Fibroblast of villous mesenchyme (primary cell): ENCODE measurements around the gene CBR1. TPM values are rescaled to one million over a fixed set of nuclear protein-coding genes. Genes with fewer than 3 reads are reported as not detected.
"Not testable (repeated sequence)": the region's sequence is repeated elsewhere in the genome, so short reads cannot be mapped to it uniquely, and the experiment has no call there.

ENCODE experiments used
- DNase-seq: peaks from one replicate; pipeline ENCODE4 v3.0.0-alpha.2; 2010; ENCODE audit warnings: low read depth
- H3K4me3 ChIP-seq: 2 replicates; pipeline ENCODE4 v1.5.1; 2011; ENCODE audit warnings: low read depth, mild to moderate bottlenecking, low read length
- CTCF ChIP-seq: IDR thresholded peaks from 2 replicates; pipeline ENCODE4 v1.5.1; 2012; ENCODE audit warnings: low read depth, mild to moderate bottlenecking, low read length; ENCODE audit not compliant: insufficient read depth
- total RNA-seq: library from RNA; depleted of rRNA; stranded (reverse); fragments of >200 nt; gene quantifications from 2 replicates; pipeline ENCODE4 v1.2.3, GENCODE V29; 2012

CBR1 gene
- total RNA-seq, 1 donor: 80.7 TPM

DNA sequence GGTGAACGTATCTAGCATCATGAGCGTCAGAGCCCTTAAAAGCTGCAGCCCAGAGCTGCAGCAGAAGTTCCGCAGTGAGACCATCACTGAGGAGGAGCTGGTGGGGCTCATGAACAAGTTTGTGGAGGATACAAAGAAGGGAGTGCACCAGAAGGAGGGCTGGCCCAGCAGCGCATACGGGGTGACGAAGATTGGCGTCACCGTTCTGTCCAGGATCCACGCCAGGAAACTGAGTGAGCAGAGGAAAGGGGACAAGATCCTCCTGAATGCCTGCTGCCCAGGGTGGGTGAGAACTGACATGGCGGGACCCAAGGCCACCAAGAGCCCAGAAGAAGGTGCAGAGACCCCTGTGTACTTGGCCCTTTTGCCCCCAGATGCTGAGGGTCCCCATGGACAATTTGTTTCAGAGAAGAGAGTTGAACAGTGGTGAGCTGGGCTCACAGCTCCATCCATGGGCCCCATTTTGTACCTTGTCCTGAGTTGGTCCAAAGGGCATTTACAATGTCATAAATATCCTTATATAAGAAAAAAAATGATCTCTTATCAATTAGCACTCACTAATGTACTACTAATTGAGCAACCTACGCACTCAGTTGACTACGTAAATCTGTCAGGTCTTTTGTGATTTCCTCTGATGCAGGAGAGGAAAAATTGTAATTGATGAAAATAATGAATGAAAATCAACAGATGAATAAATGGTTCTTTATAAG is 2.8 kb downstream of the CBR1 start:
- TF ChIP-seq CTCF: no peak
- no peak for DNase-seq
- H3K4me3 ChIP-seq: no peak overlapping the region

GRCh38 chr21:36073181-36073580 is 3.4 kb downstream of the CBR1 start:
- TF ChIP-seq CTCF: no peak
- DNase-seq: no peak

GRCh38 chr21:36073911-36074310 is 4.1 kb downstream of the CBR1 start:
- not testable (repeated sequence) for H3K4me3 ChIP-seq, DNase-seq

More at GRCh38 chr21:36073181-36073580, 3.4 kb downstream of the CBR1 start:
- H3K4me3 ChIP-seq: no peak overlapping the region

DNA sequence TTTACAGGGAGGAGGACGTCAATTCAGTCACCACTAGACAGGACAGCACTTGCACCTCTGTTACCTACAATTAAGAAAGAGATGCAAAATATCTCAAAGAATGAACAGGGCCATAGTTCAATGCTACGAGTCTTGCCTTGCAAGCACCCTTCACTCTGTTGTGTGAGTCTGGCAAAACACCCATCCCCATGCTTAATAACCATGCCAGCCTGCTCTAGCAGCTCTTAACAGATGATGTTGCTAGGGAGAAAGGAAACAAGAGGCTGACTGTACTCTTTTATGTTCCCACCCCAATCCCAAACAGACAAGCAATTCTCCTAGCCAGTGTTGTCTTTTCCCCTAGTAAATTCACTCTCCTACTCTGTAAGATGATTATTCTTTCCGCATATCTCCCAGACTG is 5.3 kb downstream of the CBR1 start:
- no peak overlapping the region for H3K4me3 ChIP-seq
- DNase-seq: no peak
- TF ChIP-seq CTCF: no peak

- DNase-seq: no peak
- no peak overlapping the region for H3K4me3 ChIP-seq
- no peak for TF ChIP-seq CTCF
Measured at GRCh38 chr21:36075953-36076352, 6.1 kb downstream of the CBR1 start.

DNA sequence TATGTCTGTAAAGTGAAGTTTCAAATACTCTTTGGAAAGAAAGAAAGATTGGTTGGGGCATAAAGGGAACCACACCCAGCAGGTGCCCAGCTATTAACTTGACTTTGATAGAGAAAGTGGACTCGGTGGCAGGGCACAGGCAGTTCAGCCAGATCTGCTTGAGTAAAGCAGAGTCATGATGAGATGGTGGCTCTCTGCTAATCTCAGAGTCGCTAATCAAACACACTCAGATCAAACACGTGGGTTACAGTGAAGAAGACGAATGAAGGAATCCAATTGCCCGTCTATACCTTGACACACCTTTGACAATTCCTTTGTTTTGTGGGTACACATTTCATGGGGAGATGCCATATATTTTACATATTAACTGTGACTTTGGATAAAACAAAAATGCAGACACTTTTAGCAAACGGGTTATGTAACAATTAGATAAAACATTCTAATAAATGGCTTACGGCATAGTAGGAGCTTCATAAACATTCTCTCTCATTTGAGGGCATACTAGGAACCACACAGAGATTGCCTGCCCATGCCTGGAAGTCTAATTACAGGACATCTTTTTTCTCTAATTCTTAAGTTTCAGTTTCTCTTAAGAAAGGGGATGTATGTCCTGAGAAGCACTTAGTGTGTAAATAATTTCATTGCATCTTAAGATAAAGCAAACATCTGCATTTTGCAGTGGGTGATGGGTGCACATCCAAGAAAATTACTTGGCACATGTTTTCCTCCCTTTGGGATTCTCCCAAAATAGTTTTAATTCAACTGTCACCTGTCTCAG is 7.2 kb downstream of the CBR1 start:
- no peak for DNase-seq
- H3K4me3 ChIP-seq: no peak overlapping the region
- TF ChIP-seq CTCF: no peak

GRCh38 chr21:36077758-36078157 is 7.9 kb downstream of the CBR1 start:
- no peak overlapping the region for H3K4me3 ChIP-seq
- TF ChIP-seq CTCF: no peak
- DNase-seq: no peak
